Heart left ventricle (tissue), 13 donors: ENCODE measurements around the gene ATP6V1B1.

Source experiments
- CTCF ChIP-seq, 12 donors: fragments of 200-600 bp; sonication (generic) in 4 of 12; IDR thresholded peaks; one replicate each; pipeline versions ENCODE4 v1.5.0 to v1.8.0; 2018 to 2022; ENCODE audit warnings: antibody characterized with exemption in 12 of 12, mild to moderate bottlenecking in 5 of 12
- POLR2A ChIP-seq, 2 donors: fragments of 450-650 bp; IDR thresholded peaks; one replicate each; pipeline ENCODE4 v1.6.1; 2017; ENCODE audit warnings: antibody characterized with exemption in 2 of 2, mild to moderate bottlenecking in 2 of 2, moderate library complexity in 2 of 2
- donor health status: ischemic (EF 13 %, LVEDD 7.1; RV severe dilation, severe dysfunction).
- donor health status: DM: no; HTN: yes; CAD: no.
- donor health status: DM: no; HTN: no; CAD: no.
- donor health status: ischemic (EF 25% LVEDD 6.9; RV normal size, moderate dysfunction).
- donor health status: ischemic (EF 25% LVEDD 5.7; RV mildly dilated, moderate dysfunction).
- donor health status: ischemic (EF 35%, LVEDD 5.7; RV mildly dilated, moderate dysfunction).
- donor health status: nonischemic (EF 11% LVEDD 7.7; RV severe dilation, severe dysfunction).
- donor health status: DM: yes; HTN: yes; CAD: no.
- donor health status: PGD.
- donor health status: ischemic (EF 29% LVEDD 5.4; RV normal size, mild dysfunction).
- donor health status: nonischemic (EF 23%, LVEDD 6.1; RV moderate dilation, normal function).

- no peak for TF ChIP-seq CTCF (IDR thresholded peaks at IDR 0.05)
- no peak for TF ChIP-seq POLR2A (IDR thresholded peaks at IDR 0.05)
These were observed 672 bp downstream of the ATP6V1B1 start for GRCh38 chr2:70936165-70936978.
